HG03175 (cell line): Measurements from ENCODE around the gene SIRT2.
"Not testable (repeated sequence)": the region's sequence is repeated elsewhere in the genome, so short reads cannot be mapped to it uniquely, and the experiment has no call there.

Experiments used
- ATAC-seq: cut with Tn5 transposase; IDR thresholded peaks from one replicate; pipeline ENCODE4 v1.9.1; 2021; ENCODE audit warnings: mild to moderate bottlenecking, moderate library complexity; ENCODE audit not compliant: unreplicated experiment

The SIRT2 gene

GRCh38 chr19:38834104-38834490 lies 65.3 kb downstream of the SIRT2 start:
- ATAC-seq, result no peak

- ATAC-seq, result no peak
These were observed 66.4 kb downstream of the SIRT2 start for GRCh38 chr19:38833092-38833425.

GRCh38 chr19:38831142-38831605 lies 68.2 kb downstream of the SIRT2 start:
- ATAC-seq, result peak; percentile 44

- ATAC-seq, result no peak
These were observed 69.2 kb downstream of the SIRT2 start for GRCh38 chr19:38830039-38830733.

- not testable (repeated sequence) for ATAC-seq
These were observed 70.2 kb downstream of the SIRT2 start for GRCh38 chr19:38829203-38829602.
